ENCODE data around the gene IL24.

DNA sequence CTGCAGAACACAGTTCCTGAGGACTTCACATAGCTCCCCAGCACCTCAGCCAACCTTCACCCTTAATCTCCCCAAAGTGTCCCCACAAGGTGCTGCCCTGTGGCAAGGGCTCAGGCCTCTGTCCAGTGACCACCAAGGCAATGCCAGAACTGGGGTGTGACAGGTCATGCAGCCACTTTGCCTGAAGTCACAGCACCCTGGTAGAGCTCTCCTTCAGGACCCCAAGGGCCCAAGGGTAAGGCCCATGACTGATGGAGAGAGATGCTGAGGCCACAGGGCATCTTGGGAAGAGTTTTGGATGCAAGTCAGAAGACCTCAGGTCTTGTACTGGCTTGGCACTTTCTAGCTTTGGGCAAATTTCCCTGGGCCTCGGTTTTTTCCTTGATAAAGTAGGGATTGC, 25.3 kb downstream of the IL24 start:
- TF ChIP-seq, protein P1, sequence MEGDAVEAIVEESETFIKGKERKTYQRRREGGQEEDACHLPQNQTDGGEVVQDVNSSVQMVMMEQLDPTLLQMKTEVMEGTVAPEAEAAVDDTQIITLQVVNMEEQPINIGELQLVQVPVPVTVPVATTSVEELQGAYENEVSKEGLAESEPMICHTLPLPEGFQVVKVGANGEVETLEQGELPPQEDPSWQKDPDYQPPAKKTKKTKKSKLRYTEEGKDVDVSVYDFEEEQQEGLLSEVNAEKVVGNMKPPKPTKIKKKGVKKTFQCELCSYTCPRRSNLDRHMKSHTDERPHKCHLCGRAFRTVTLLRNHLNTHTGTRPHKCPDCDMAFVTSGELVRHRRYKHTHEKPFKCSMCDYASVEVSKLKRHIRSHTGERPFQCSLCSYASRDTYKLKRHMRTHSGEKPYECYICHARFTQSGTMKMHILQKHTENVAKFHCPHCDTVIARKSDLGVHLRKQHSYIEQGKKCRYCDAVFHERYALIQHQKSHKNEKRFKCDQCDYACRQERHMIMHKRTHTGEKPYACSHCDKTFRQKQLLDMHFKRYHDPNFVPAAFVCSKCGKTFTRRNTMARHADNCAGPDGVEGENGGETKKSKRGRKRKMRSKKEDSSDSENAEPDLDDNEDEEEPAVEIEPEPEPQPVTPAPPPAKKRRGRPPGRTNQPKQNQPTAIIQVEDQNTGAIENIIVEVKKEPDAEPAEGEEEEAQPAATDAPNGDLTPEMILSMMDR (conservative IDR thresholded peaks at IDR 0.05): no peak
- TF ChIP-seq ZFX (IDR thresholded peaks at IDR 0.05): no peak
